GM18526 (cell line): ENCODE results near the gene LTC4S.
A peak's percentile ranks its signal among the peaks of the same experiment; 100 is the strongest.

ENCODE experiments used
- POLR2A ChIP-seq: IDR thresholded peaks from 3 replicates; pipeline ENCODE4 v1.6.1; 2011; ENCODE audit not compliant: insufficient read length; ENCODE audit errors: extremely low read depth

The LTC4S gene

DNA sequence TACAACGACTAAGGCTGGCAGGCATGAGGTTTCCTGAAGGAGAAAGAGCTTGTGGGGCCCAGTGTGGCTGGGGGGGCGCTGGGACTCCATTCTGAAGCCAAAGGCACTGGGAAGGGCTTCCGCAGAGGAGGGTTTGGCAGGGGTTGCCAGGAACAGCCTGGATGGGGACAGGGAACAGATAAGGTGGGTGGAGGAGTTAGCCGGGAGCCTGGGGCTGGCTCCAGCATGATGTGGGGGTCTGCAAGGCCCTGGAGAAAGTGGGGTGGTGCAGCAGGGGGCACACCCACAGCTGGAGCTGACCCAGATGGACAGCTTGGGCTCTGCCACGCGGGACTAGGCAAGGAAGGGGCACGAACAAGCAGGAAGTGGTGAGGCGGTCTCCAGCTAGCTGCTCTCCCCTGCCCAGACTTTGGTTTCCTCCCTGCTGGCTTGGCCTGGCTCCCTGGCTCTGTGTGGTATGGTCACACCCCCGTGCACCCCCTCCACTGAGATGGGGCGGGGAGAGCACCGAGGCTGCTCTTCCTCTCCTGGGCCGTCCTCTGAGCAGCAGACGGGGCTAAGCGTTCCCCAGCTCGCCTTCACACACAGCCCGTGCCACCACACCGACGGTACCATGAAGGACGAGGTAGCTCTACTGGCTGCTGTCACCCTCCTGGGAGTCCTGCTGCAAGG lies at the start of gene LTC4S:
LTC4S (plus strand) TSS at position 519 of the 672 bp plus-strand sequence; CDS start at position 614, 95 bp downstream.
- peak; percentile 38 for TF ChIP-seq POLR2A

DNA sequence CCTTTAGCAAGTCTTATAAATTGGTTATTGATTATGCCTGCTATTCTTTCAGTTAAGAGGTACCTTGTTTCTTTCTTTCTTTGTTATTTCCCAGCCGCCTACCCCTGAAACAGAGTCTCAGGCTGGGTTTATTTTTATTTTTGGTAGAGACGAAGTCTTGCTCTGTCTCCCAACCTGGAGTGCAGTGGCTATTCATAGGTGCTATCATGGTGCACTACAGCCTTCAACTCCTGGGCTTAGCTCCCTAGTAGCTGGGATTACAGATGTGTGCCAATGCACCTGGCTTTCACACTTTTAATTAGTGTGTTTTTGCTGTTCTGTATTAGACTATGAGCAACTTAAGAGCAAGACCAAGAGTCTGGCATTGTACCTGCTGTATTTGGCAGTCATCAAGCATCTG lies 46.9 kb upstream of the LTC4S start:
- TF ChIP-seq POLR2A: no peak

DNA sequence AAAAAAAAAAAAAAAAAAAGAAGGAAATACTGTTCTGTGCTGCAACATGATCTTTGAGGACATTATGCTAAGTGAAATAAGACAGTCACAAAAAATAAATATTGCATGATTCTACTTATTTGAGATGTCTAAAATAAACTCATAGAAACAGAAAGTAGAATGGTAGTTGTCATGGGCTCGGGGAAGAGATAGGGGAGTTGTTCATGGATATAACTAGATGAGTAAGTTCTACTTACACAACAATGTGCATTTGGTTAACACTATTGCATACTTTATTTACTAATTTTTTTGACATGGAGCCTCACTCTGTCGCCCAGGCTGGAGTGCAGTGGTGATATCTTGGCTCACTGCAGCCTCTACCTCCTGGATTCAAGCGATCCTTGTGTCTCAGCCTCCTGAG lies 46.0 kb upstream of the LTC4S start:
- TF ChIP-seq POLR2A: no peak

DNA sequence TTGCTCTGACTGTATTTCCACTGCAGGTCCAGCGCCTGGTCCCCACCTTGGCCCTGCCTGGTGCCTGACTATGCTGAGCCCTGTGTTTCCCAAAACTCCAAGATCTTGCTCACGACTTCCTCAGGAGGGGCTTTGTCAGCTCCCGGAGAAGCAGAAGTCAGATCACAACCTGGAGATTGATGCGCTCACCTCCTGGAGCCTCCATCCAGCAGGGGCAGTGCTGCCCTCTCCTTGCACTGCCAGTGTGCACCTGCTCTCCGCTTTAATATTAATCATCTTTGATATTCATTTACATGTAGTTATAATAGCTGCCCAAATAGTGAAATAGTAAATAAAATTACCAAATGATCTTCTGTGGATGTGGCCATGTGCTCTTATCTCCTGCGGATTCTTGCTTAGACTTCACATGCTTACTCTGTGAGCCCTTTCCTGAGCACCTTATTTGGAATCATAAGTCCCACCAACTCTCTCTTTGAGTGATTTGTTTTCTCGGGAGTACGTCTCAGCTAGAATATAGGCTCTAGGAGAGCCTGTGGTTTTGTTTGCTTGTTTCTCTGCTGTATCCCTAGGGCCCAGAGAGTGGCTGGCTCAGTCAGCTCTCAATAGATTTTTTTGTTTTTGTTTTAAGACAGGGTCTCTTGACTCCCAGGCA lies 43.8 kb upstream of the LTC4S start:
- TF ChIP-seq POLR2A: no peak

GRCh38 chr5:179753971-179754370 lies 39.8 kb upstream of the LTC4S start:
- no peak for TF ChIP-seq POLR2A

- TF ChIP-seq POLR2A: no peak
These were observed 38.8 kb upstream of the LTC4S start for GRCh38 chr5:179755022-179755421.

- TF ChIP-seq POLR2A: no peak
These were observed 34.8 kb upstream of the LTC4S start for GRCh38 chr5:179758955-179759354.

DNA sequence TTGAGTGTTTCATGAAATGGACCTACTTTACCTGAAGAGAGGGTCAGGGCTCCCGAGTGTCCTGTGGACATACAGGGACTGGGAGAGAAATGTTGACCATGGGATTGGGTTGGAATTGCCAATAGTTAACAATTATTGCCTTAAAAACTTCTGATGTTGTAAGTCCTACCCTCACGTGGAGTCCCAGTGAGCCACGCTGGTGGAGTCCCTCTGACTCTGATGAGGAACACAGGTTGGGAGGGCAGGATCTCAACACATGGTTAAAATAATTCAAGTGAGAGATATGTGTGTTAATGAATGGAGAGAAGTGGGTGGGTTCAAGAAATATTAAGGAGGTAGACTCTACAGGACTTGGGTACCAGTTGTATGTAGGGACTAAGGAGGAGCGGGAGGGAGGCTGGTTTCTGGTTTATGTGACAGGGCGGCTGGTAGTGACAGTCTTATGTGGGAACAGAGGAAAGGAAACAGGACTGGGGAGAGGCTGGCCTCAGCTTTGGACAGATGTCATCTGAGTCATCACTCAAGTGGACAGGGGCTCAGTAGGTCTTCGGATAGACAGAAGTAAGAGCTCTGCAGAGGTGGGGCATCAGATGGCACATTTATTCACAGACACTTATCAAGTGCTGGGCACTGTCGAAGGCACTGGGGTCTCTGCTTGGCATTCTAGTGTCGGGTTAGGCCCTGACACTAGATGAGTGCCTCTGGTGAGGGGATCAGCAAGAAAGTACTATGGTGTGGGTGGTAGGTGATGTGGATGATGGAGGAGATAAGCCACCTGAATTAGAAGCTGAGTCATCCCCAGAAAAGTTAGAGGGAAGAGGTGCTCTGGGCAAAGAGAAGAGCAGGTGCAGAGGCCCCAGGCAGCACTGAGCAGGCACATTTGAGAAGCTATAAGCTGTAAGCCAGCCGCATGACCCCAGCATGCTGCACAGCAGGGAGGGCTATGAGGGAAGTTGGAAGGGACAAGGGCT lies 33.9 kb upstream of the LTC4S start:
- TF ChIP-seq POLR2A: no peak

- no peak for TF ChIP-seq POLR2A
These were observed 31.6 kb upstream of the LTC4S start for GRCh38 chr5:179762079-179762780.

- TF ChIP-seq POLR2A: no peak
These were observed 31.0 kb upstream of the LTC4S start for GRCh38 chr5:179762781-179763176.

GRCh38 chr5:179763215-179763945 lies 30.4 kb upstream of the LTC4S start:
- TF ChIP-seq POLR2A: no peak

GRCh38 chr5:179764056-179764455 lies 29.7 kb upstream of the LTC4S start:
- no peak for TF ChIP-seq POLR2A

DNA sequence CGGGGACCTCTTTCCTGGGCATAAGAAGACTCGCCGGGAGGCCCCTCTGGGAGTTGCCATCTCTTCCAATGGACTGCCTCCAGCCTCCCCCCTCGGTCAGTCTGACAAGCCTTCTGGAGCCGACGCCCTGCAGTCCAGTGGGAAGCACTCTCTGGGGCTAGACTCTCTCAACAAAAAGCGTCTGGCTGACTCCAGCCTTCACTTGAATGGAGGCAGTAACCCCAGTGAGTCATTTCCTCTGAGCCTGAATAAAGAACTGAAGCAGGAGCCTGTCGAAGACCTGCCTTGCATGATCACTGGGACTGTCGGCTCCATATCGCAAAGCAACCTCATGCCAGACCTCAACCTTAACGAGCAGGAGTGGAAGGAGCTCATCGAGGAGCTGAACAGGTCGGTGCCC lies 28.4 kb upstream of the LTC4S start:
- no peak for TF ChIP-seq POLR2A

- no peak for TF ChIP-seq POLR2A
These were observed 27.6 kb upstream of the LTC4S start for GRCh38 chr5:179766021-179766725.

GRCh38 chr5:179766726-179767455 lies 26.9 kb upstream of the LTC4S start:
- TF ChIP-seq POLR2A: no peak
